Tibial nerve (tissue), 4 donors: ENCODE data around the gene MPZL1. TPM values are rescaled to one million over a fixed set of nuclear protein-coding genes. Genes with fewer than 3 reads are reported as not detected.

Source experiments
- DNase-seq, 2 donors: peaks; one replicate each; pipeline ENCODE4 v3.0.0-alpha.2; 2019; ENCODE audit warnings: low spot score in 2 of 2
- H3K27ac ChIP-seq, 4 donors: fragments of 200-600 bp; sonication (generic) in 3 of 4; one replicate each; pipeline ENCODE4 v1.5.1; 2017 to 2019; ENCODE audit warnings: mild to moderate bottlenecking in 1 of 4
- H3K27me3 ChIP-seq, 2 donors: fragments of 200-600 bp; sonication (generic) in 1 of 2; one replicate each; pipeline versions ENCODE4 v1.5.1 to v1.6.0; 2017 to 2019
- H3K36me3 ChIP-seq, 3 donors: fragments of 200-600 bp; sonication (generic); one replicate each; pipeline ENCODE4 v1.5.1; 2018 to 2019
- H3K4me1 ChIP-seq, 4 donors: fragments of 200-600 bp; sonication (generic) in 3 of 4; one replicate each; pipeline ENCODE4 v1.5.1; 2017 to 2019
- H3K4me3 ChIP-seq, 4 donors: fragments of 200-600 bp; sonication (generic) in 3 of 4; one replicate each; pipeline ENCODE4 v1.5.1; 2017 to 2019; ENCODE audit warnings: mild to moderate bottlenecking in 1 of 4, moderate library complexity in 1 of 4
- H3K9me3 ChIP-seq, 4 donors: fragments of 200-600 bp; sonication (generic) in 3 of 4; one replicate each; pipeline ENCODE4 v1.5.1; 2017 to 2019
- CTCF ChIP-seq, 5 experiments: fragments of 200-600 bp in 3 of 5; fragments of 450-650 bp in 2 of 5; sonication (generic) in 3 of 5; IDR thresholded peaks; one replicate each; pipeline ENCODE4 v1.5.1; 2016 to 2019; ENCODE audit warnings: antibody characterized with exemption in 5 of 5, mild to moderate bottlenecking in 3 of 5, moderate library complexity in 2 of 5
- EP300 ChIP-seq, 2 donors: sonication (generic); formaldehyde crosslinking; IDR thresholded peaks; one replicate each; pipeline ENCODE4 v1.6.1; 2017; ENCODE audit warnings: antibody characterized with exemption in 2 of 2, mild to moderate bottlenecking in 1 of 2
- POLR2A ChIP-seq, 2 donors: fragments of 450-650 bp; IDR thresholded peaks; one replicate each; pipeline ENCODE4 v1.6.1; 2017; ENCODE audit warnings: antibody characterized with exemption in 2 of 2, mild to moderate bottlenecking in 2 of 2, moderate library complexity in 2 of 2
- WGBS, 2 donors: methylation state at CpG; one replicate each; pipeline ENCODE4 v1.1.5; 2018; 5-methylcytosine and 5-hydroxymethylcytosine counted together
- total RNA-seq, 4 donors: library from RNA; depleted of rRNA; stranded (reverse); fragments of >200 nt; gene quantifications; one replicate each; pipeline ENCODE4 v1.1.0, GENCODE V29; 2016

MPZL1 gene
- total RNA-seq, 4 donors from 2014 or later = 50.1 to 76.0 (median 71.7) TPM

DNA sequence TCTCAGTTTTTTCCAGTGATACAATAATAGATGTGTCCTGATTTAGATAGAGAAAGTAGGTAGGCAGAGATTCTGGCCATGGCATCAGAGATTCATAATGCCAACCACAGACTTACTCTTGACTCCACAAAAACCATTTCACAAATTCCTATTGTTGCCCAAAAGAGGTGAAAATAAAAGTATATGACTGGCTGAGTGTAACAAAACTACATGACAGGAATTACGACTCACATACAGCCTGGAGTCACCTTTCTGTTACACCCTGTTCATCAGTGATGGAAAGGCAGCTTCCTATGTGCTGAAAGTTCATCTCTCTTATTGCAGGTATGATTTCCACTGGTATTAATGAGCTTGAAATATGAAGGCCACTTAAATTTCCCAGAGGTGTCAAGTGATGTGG is 72.3 kb downstream of the MPZL1 start:
- DNase-seq = no peak
- H3K27ac ChIP-seq = no peak overlapping the region
- WGBS, 2 donors = 95 to 97% methylated on average over 1 of the region's 1 CpG

DNA sequence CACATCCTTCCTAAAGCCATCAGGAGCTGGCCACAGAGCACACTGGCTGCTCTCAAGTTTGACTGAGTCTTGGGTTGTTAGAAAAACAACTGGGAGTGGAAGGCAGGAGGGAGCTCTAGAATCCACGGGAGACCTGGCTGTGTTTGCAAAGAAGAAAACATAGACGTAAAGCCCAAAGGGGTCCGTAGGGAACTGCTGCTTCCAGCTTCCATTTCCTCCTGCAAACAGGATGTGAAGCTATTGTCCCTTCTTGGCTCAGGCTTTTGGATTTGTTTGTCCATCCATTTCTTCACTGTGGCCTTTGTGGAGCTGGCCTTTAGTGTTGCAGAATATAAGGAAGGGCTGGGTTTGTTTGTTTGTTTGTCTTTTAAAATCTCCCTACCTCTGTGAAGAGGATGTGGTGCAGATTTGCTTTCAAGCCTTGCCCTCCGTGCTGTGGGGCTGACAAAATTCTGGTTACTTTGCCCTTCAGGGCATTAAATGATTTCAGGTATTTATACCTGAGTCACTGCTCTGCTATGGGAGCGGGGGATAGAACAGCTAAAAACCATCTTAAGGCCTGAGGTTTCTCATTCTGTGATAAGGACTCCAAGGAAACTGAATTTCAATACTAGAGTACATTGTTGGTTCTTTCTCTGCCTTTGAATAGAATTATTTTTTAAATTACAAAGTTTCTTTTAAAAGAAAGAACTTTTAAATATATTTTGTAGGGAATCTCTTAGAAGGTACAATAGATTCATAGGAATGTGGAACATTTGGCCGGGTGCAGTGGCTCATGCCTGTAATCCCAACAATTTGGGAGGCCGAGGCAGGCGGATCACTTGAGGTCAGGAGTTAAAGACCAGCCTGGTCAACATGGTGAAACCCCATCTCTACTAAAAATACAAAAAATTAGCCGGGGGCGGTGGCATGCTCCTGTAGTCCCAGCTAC is 74.3 kb downstream of the MPZL1 start:
- DNase-seq = no peak
- 58 to 59% methylated on average over 10 of the region's 10 CpGs for WGBS, 2 donors
- Histone ChIP-seq H3K4me1 (peaks cover 0 to 50% (median 5%) of the 10 kb centered on the region in 4 donors), H3K4me3 (no peak overlapping the region), H3K9me3 (no peaks in the 10 kb centered on the region), H3K27me3 (no peaks in the 10 kb centered on the region), H3K36me3 (peaks cover 0 to 3% (median 0%) of the 10 kb centered on the region in 3 donors), H3K27ac (peak overlapping the region in 2 of 4 donors; percentile 76 to 78)
- no peak for TF ChIP-seq CTCF (IDR thresholded peaks at IDR 0.05)
- TF ChIP-seq EP300 (IDR thresholded peaks at IDR 0.05) = peak in 1 of 2 donors; percentile 56

More for the DNA sequence above, 72.3 kb downstream of the MPZL1 start:
- H3K4me3 ChIP-seq = no peak overlapping the region
- H3K9me3 ChIP-seq = no peaks in the 10 kb centered on the region
- TF ChIP-seq EP300 (IDR thresholded peaks at IDR 0.05) = no peak
- no peak for TF ChIP-seq CTCF (IDR thresholded peaks at IDR 0.05)
- no peak for TF ChIP-seq POLR2A (IDR thresholded peaks at IDR 0.05)
- no peaks in the 10 kb centered on the region for H3K27me3 ChIP-seq
- peaks cover 0 to 53% (median 5%) of the 10 kb centered on the region in 4 donors for H3K4me1 ChIP-seq
- peaks cover 0 to 22% (median 0%) of the 10 kb centered on the region in 3 donors for H3K36me3 ChIP-seq

DNA sequence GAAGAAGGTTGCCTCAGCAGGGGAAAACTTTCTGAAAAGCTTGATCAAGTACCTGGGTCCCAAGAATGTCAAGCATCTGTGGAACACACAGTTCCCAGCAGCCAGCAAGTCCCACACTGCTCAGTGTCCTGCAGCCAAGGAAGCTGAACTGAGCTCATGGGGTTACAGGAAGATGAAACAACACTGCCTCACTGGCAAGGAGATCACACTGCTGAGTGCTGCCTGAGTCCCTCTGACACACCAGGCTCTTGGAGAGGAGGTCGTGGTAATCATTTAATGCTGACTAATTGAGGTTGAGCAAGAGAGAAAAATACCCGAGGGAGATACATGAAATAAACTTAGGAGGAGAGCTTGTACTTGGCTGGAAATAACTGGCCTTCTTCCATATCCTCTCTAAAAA is 75.2 kb downstream of the MPZL1 start:
- peaks cover 0 to 41% (median 5%) of the 10 kb centered on the region in 4 donors for H3K4me1 ChIP-seq
- no peak overlapping the region for H3K4me3 ChIP-seq
- TF ChIP-seq POLR2A (IDR thresholded peaks at IDR 0.05) (no peak), CTCF (IDR thresholded peaks at IDR 0.05) (no peak), EP300 (IDR thresholded peaks at IDR 0.05) (peak; percentile 55 to 96)
- no peaks in the 10 kb centered on the region for H3K27me3 ChIP-seq
- peak; percentile 67 to 81 for DNase-seq
- no peaks in the 10 kb centered on the region for H3K36me3 ChIP-seq
- WGBS, 2 donors = 15 to 16% methylated on average over 2 of the region's 2 CpGs
- H3K27ac ChIP-seq = peak overlapping the region in 3 of 4 donors; percentile 7 to 78 (median 76)
- H3K9me3 ChIP-seq = no peaks in the 10 kb centered on the region

GRCh38 chr1:167798952-167799351 is 77.2 kb downstream of the MPZL1 start:
- no peak for DNase-seq
- no peak overlapping the region for H3K4me3 ChIP-seq
- 87 to 91% methylated on average over 4 of the region's 4 CpGs for WGBS, 2 donors
- no peaks in the 10 kb centered on the region for H3K36me3 ChIP-seq
- H3K27me3 ChIP-seq = no peaks in the 10 kb centered on the region
- no peaks in the 10 kb centered on the region for H3K9me3 ChIP-seq
- no peak for TF ChIP-seq CTCF (IDR thresholded peaks at IDR 0.05)
- no peak for TF ChIP-seq EP300 (IDR thresholded peaks at IDR 0.05)
- no peak for TF ChIP-seq POLR2A (IDR thresholded peaks at IDR 0.05)
- peaks cover 0 to 45% (median 5%) of the 10 kb centered on the region in 4 donors for H3K4me1 ChIP-seq
- no peak overlapping the region for H3K27ac ChIP-seq

- no peak overlapping the region for H3K4me3 ChIP-seq
- no peaks in the 10 kb centered on the region for H3K36me3 ChIP-seq
- TF ChIP-seq EP300 (IDR thresholded peaks at IDR 0.05) (no peak), CTCF (IDR thresholded peaks at IDR 0.05) (no peak)
- peaks cover 0 to 45% (median 5%) of the 10 kb centered on the region in 4 donors for H3K4me1 ChIP-seq
- H3K9me3 ChIP-seq = no peaks in the 10 kb centered on the region
- H3K27me3 ChIP-seq = no peaks in the 10 kb centered on the region
- no peak overlapping the region for H3K27ac ChIP-seq
- WGBS, 2 donors = 56 to 73% methylated on average over 4 of the region's 4 CpGs
- DNase-seq = no peak
Measured at GRCh38 chr1:167799747-167800146, 78.0 kb downstream of the MPZL1 start.
